GM19468 (cell line): ENCODE measurements around the gene RFPL4AL1.

Source experiments
- ATAC-seq: cut with Tn5 transposase; IDR thresholded peaks from one replicate; pipeline ENCODE4 v1.9.1; 2021; ENCODE audit warnings: mild to moderate bottlenecking, moderate library complexity, moderate number of reproducible peaks; ENCODE audit not compliant: unreplicated experiment; ENCODE audit errors: extremely low read depth

The RFPL4AL1 gene

GRCh38 chr19:55820037-55820436, 51.1 kb downstream of the RFPL4AL1 start:
- ATAC-seq: no peak
